Hypothalamus (tissue), 51 donors: ENCODE data around the gene SLC6A19.

Experiments
- DNase-seq, 51 donors: peaks; one replicate each; lab custom pipeline; 2025; lab: John Stamatoyannopoulos, UW

Gene SLC6A19

DNA sequence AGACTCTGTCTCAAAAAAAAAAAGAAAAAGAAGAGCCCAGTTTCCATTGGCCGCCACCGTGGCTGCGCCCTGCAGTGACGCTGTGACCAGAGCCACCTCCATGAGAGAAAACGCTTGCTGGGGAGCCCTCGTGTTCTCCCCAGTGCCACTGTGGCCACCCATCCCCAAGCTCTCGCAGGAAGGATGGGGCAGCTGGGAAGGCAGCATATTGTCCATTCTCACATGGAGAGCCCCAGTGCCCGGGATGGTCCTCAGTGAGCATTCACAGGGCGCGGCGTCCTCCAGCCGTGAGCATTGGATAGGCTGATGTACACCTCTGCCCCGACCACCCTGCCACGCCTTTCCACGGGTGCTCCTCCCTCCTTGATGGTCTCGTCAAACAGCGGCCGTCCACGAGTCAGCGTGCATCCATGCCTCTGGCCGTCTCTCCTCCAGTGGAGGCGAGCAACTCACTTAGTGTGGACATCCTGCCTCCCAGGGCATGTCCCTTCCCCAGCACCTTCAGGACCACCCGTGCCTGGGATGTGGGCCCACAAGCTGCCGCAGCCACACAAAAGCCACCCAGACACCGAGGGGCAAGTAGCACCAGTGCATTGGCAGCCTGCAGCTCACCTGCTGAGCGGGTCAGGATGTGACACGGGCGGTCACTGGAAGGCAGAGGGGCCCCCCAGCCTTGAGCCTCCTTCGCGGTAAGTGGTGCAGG lies 23.4 kb upstream of the SLC6A19 start:
- no peak for DNase-seq

DNA sequence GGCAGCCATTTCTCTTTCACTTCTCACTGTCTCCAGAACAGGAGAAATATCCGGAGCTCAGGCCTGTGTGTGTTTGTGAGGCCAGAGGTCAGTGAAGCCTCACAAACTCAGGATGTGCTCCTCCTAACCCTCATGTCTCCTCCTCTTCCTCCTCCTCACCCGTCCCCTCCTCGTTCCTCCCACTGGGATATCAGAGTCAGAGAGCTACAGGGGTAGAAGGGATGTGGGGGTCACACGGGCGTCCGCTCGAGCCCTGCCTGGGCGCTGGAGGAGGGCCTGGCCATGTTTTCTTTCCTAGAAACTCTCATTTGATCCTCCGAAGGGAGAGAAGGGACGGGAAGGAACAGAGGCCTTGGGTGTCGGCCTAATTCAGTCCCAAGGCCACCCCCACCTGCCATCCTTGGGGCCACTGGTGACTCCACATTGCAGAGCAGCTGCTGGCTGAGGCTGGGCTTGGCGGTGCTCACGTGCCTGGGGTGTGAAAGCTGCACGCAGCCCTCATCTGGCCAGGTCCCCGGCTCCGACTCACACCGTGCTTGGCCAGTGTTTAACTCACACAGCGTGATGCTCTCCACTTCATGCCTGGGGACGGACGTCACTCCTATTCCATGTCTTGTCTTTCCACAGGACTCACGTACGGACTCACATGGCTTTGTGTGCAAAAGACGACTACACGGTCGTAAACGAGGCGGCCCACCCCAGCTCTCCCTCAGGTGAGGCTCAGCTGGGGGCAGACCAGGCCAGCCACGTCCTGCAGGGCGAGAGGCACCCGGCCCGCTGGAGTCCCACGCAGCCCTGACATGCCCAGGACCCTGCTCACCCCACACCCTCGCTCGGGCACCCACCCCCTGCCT lies 22.6 kb upstream of the SLC6A19 start:
- no peak for DNase-seq

DNA sequence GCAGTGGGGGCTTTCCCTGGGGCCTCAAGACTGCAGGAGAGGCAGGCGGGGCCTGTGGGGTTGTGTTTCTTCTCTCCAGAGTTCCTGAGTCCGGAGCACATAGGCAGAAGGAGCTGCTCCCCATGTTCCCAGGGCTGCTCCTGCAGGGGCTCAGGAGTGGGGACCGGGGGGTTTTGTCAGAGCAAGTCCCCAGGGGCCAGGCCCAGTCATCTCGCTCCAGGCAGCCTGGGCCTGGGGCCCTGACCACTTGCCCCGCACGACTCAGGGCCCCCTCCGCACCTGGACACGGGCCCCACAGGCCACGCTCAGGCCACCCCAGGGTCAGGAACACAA lies 22.0 kb upstream of the SLC6A19 start:
- DNase-seq = no peak

DNA sequence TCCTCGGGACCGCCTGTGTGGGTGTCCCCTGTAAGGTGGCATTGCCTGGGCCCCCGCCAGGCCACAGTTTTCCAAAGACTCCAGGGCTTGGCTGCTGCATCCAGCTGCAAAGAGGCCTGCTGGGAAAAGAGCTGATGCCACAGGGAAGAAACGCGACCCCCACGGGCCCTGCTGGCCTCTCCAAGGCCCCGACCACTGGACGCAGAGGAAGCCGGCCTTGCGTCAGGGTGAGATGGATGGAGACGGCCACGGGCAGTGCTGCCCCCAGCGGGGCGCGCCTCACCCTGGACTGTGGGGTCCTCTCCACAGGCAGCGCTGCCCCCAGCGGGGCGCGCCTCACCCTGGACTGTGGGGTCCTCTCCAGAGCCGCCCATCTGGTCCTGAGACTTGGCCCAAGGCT lies 21.3 kb upstream of the SLC6A19 start:
- DNase-seq = no peak

DNA sequence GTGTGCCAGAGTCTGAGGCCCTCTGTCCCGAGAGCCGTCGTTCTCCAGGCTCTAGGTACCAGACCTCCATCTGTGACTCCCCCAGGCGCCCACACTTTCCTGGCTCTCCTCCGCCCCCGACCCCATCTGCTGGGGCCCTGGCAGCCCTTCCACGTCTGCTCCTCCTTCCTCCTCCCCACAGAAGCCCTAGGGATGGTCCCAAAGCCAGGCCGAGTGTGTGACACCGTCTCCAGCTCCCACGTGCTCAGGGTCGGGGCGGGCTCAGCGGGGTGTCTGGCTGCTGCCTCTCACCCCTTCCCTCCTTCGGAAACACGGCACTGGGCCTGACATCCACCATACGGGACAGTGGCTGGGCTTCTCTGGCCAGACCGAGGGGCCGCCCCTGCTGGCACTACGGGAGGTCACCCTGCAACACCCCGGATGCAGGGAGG lies 20.5 kb upstream of the SLC6A19 start:
- DNase-seq = no peak

DNA sequence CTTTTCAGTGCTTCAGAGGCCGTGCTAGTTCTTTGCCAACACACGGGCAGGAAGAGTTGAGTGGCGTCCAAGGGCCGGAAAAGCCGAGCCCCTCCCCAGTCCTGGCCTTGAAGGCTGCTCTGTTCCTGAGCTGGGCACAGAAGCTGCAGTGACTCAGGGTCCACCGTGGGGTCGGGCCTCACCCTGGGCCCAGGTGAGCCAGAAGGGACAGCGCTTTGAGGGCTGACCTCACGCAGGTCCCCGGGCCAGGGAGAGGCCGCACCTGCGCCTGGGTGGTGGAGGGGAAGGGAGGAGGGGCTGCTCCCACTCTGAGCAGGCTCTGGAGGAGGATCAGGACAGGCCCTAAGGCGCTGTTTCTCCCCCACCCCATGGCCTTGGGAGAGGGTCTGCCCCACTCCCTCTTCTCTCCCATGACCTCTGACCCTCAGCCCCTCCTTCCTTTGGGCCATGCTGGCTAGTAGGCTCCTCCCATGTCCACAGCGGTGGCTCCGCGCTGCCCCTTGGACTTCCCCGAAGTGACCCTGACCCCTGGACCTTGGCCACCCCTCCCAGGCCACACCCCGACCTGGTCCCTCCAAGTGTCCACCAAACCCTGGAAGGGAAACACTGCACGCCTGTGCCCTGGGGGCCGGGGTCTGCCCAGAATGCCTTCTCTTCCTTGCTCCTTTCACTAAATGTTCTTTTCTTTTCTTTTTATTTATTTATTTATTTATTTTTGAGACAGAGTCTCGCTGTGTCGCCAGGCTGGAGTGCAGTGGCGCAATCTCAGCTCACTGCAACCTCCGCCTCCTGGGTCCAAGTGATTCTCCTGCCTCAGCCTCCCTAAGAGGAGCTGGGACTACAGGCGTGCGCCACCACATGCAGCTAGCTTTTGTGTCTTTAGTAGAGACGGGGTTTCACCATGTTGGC lies 19.7 kb upstream of the SLC6A19 start:
- DNase-seq = peak in 1 of 51 donors; percentile 43

DNA sequence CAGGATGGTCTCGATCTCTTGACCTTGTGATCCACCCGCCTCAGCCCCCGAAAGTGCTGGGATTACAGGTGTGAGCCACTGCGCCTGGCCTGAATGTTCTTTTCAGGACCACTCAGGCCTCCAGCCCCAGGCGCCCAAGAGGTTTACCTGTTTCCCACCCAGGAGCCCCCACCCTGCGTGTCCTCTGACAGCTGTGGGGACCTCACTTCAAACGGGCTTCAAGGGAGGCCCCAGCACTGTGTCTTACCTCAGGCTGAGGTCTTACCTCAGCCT lies 19.1 kb upstream of the SLC6A19 start:
- DNase-seq = no peak

DNA sequence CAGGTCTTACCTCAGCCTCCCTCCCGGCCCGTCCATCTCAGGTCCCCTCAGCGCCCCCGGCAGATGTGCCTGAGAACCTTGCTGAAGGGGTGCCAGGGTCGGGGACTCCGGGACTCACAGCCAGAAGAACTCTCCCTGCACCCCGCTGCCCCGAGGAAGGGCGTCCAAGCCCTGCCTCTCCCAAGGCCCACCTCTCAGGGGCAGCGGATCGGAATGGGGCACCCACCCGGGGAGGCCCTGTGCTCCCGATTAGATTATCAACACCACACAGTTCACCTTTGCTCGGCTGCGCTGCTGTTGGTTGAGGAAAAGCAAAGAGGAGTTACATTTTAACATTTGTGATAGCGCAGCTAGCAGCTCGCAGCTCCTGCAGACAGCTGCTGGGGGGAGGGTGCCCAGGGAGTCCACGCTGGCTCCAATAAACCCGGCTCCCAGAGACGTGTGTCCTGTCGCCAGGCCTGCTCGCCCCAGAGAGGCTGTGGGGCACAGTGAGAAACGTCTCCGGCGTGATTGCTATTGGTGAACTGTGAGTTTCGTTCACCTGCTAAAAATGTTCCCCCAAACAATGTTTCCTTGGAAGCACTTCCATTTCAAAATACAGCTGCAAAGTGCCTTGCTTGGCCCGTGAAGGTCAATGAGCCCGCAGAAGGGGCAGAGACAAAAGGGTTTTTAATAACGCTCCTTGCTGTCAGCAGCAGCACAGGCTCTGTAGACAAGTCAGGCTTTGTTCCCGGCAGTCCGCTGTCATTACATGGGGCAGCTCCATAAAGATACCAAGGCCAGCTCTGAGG lies 18.6 kb upstream of the SLC6A19 start:
- DNase-seq = peak in 45 of 51 donors; percentile 7 to 88 (median 63)

DNA sequence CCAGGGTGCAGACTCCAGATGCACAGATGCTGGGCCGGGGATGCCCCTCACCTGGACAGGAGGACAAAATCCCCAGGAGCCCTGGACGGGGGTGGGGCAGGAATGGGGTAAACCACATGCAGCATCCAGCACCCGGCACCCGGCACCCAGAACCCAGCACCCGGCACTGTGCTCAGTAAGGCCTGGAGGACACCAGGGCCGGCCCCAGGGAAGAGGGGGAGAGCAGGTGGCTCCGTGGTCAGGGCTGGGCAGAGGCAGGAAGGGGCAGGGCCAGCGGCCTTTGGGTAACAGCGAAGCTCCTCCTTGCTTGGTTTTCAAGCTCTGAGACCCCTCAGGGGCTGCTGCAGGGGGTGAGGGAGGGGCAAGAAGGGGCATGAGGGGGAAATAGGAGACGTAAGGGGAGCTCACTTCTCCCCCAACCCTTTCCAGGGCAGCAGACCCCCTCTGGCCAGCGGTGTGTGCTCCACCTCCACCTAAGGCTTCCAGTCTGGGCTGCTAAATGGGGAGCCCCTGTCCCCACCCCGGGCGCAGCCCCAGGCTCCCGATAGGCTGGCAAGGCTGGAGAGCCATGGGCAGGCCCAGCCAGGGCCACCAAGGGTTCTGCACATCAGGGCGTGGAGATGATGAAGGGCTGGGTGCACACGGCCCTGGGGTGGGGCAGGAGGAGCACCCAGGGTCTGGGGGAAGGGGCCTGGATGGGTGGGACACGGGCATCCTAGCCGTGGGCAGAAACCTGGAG lies 17.8 kb upstream of the SLC6A19 start:
- DNase-seq = peak in 9 of 51 donors; percentile 11 to 75 (median 56)

DNA sequence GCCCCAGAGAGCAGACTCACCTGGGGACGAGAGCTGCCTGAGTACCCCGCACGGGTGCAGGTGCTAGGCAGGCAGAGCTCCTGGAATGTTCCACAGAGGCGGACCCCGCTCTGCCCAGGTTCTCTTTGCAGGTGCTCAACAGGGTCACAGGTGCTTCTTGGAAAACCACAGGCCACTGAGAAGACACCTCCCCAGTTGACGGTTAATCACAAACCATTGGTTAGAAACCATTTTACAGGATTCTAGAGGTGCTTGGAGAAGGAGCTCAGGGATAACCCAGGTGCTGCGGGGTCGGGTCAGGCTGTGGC lies 17.3 kb upstream of the SLC6A19 start:
- no peak for DNase-seq

DNA sequence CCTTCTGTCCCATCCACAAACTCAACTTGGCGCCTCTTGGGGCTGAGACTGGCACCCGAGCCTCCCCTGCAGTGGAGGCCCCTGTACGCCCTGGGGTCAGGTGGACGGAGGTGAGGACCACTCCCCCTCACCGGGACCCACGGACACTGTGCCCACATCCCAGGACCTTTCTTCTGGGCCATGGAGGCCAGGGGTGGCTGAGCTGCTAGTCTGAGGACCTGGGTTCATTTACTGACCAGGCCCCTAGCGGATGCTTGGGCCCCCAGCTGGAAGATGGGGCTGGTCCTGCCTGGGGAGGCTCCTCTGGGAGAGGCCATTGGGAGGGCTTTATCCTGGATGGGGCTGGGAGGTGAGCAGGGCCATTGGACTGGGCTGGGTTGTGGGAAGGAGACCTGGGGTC lies 16.9 kb upstream of the SLC6A19 start:
- DNase-seq = no peak

DNA sequence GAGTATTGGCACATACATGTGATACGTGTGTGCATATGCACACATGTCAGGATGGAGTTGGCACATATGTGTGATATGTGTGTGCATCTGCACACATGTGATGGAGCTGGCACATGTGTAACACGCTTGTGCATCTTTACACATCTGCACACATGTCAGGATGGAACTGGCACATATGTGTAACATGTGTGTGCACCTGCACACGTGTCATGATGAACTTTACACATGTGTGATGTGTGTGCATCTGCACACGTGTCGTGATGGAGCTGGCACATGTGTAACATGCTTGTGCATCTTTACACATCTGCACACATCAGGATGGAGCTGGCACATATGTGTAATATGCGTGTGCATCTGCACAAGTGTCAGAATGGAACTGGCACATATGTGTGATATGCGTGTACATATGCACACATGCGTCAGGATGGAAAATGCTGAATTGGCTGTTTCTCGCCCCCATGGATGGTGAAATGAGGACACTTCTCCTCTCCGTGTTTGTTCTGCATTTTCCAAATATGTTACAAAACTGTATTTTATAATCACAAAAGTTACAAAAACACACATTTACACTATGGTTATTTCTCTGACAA lies 16.3 kb upstream of the SLC6A19 start:
- DNase-seq = no peak

DNA sequence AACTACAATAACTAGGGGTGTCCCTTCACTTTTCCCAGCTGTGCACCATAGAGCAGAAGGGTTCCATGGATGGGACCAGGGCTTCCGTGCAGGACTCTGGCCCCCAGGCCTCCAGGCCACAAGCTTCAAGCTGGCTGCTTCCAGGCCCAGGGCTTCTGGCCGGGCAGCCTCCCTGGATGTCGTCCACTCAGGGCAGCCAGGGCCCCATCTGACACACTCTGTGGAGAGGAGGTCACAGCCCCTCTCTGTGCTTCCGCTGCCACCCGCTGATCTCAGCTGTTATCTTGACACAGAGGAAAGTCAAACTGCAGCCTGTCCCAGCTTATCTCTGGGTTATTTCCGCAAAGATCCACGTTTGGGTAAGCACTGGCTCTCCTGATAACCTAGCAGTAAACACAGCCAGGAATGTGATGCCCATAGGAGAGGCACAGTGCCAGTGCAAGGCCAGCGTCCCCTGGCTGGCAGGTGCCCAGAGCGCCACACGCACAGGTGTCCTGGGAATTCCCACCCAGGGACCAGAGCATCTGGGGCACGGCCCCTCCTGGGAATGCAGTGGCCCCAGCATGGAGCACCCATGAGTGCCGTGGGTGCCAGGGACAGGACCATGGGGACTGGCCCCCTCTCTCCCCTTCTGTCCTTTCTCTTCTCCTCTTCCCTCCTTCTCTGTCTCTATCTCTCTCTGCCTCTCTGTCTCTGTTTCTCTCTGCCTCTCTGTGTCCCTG lies 15.6 kb upstream of the SLC6A19 start:
- no peak for DNase-seq

DNA sequence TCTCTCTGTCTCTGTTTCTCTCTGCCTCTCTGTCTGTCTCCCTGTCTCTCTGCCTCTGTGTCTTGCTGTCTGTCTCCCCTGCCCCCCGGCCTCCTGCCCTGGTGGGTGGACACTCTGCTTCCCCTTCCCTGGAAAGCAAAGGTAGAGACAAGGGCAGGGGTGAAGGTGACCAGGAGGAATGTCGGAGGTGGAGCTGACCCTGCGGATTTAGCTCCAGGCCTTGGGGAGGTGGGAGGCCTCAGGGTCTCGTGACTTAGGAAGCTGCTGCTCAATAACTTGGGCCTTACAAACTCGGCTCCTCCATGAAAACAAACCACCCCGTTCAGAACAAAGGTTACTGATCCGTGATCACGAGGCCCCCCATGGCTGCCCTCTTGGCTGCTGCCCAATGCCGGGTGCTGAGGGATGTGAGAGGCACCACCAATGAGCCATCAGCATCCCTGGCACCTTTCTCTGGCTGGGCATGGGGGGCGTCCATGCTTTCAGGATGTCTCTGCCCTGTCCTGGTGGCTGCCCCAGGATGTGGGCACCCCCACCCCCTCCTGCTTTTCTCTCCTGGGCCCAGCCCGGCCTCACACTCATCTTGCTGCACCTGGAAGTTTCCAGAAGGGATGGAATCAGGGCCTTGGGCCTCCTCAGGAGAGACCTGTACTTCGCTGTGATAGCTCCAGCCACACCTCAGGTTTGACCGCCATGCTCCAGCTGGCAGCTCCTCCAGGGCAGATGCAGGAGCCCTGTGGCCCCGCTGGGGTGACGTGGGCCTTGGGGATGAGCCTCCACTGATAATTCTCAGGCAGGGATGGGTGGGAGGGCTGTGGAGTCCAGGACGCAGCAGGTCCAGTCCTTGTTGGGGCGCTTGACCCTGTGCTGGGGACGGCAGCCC lies 14.8 kb upstream of the SLC6A19 start:
- DNase-seq = no peak

DNA sequence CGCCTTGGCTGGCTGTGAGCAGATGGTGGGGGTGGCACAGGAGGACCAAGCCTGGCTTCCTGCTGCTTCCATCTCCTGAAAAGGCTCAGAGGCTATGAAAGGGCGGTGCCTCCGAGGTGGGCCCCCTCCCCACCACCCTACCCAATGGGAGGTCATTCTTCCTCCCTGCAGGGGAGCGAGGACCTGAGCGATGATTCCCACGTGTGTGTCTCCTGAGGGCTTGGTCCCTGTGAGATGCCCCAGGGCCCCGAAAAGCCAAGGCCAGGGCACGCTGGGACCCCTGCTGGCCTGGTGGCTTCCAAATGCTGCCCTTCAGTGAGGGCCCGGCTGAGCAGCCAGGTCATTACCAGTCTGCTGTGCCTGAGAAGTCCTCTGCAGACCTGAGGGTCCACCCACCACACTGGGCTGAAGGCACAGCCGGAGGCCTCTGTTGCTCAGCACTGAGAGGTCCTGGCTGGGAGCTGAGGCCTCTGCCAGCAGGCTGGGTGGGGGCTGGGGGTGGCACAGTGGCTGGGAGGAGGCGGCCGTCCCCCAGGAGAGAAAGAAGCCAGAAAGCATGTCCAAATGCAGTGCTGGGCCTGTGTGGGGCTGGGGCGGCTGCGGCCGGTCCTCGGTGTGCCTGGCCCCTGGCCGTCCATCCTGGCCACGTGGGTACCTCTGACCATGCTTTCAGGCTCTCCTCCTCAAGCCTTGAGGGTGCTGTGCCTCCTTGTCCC lies 14.0 kb upstream of the SLC6A19 start:
- no peak for DNase-seq

DNA sequence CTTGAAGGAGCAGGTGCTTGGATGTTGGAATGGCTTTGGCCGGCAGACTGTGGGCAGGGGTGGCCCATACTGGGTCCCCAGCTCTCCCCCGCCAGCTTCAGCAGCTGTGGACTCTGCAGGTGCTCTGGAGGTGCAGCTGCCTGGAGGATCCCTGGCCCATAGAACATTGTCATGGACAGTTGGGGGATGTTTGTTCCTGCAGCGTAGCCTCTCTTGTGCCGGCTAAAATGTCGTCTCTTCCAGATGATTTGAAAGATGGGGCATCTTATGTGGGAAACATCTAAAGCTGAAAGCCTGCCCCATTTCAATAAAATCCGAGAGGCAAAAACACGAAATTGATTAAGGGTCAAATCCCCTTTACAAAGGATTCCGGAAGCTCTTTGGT lies 13.5 kb upstream of the SLC6A19 start:
- DNase-seq = no peak

DNA sequence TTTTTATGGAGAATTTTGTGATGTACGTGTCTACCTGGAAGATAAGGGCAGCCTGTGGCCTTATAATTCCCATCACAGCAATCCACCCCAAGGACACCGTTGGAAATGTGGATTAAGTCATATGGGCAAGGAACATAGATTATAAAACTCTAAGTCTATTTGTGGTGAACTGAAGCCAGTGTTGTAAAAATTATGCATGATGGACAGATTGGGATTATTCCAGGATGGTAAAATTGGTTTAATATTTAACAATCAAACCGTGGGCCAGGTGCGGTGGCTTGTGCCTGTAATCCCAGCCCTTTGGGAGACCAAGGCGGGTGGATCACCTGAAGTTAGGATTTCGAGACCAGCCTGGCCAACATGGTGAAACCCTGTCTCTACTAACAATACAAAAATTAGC lies 12.9 kb upstream of the SLC6A19 start:
- DNase-seq = no peak
